Aorta (tissue), 5 donors: ENCODE results near the gene HSDL1. TPM values are rescaled to one million over a fixed set of nuclear protein-coding genes. Genes with fewer than 3 reads are reported as not detected.

Experiments used
- ATAC-seq: fragments of 200-7000 bp; cut with Tn5 transposase; one replicate; pipeline ENCODE4 v1.9.1; 2022; ENCODE audit warnings: moderate library complexity; ENCODE audit not compliant: low FRiP score
- DNase-seq, 2 donors: peaks; one replicate each; pipeline ENCODE4 v3.0.0-alpha.2; 2020
- H3K27ac ChIP-seq, 2 donors: one replicate each; pipeline ENCODE4 v1.5.1; 2013; ENCODE audit warnings: low read length in 2 of 2, mild to moderate bottlenecking in 2 of 2, moderate library complexity in 2 of 2, control low read depth in 1 of 2, inconsistent platforms in 1 of 2, low read depth in 1 of 2
- H3K27me3 ChIP-seq, 2 donors: one replicate each; pipeline ENCODE4 v1.6.1; 2013; ENCODE audit warnings: control low read depth in 1 of 2, low read length in 1 of 2, mild to moderate bottlenecking in 1 of 2, moderate library complexity in 1 of 2; ENCODE audit not compliant: insufficient read depth in 2 of 2, control insufficient read depth in 1 of 2
- H3K36me3 ChIP-seq, 2 donors: one replicate each; pipeline ENCODE4 v1.6.1; 2013; ENCODE audit warnings: control low read depth in 1 of 2, low read length in 1 of 2, mild to moderate bottlenecking in 1 of 2; ENCODE audit not compliant: insufficient read depth in 2 of 2, control insufficient read depth in 1 of 2
- H3K4me1 ChIP-seq, 2 donors: one replicate each; pipeline ENCODE4 v1.6.1; 2013; ENCODE audit warnings: low read length in 2 of 2, control low read depth in 1 of 2, mild to moderate bottlenecking in 1 of 2, moderate library complexity in 1 of 2; ENCODE audit not compliant: insufficient read depth in 2 of 2, control insufficient read depth in 1 of 2
- H3K4me3 ChIP-seq, 2 donors: one replicate each; pipeline ENCODE4 v1.5.1; 2013; ENCODE audit warnings: low read length in 2 of 2, control low read depth in 1 of 2, mild to moderate bottlenecking in 1 of 2
- H3K9me3 ChIP-seq: one replicate; pipeline ENCODE4 v1.6.1; 2013; ENCODE audit warnings: mild to moderate bottlenecking, low read length; ENCODE audit not compliant: control insufficient read depth
- WGBS, 2 donors: extraction: QIAGEN DNeasy Blood & Tissue Kit; methylation state at CpG; one replicate each; pipeline ENCODE4 v1.1.7; 2013; 5-methylcytosine and 5-hydroxymethylcytosine counted together
- intact Hi-C, 2 donors: fragments of 100-400 bp; cut with DNase I; formaldehyde crosslinking; loops; one replicate each; pipeline versions ENCODE4 v1.14.2 to v1.15.0; 2022
- polyA plus RNA-seq, 2 donors: library from polyadenylated mRNA; stranded (reverse); fragments of 200-250 nt; gene quantifications; one replicate each; pipeline ENCODE4 v1.2.3, GENCODE V29; 2013
- total RNA-seq, 2 donors: library from RNA; stranded (reverse); fragmentation: NEBNext Ultra II Directional; extraction: Animal tissue kit (Norgen Biotek cat#: 25700); gene quantifications; one replicate each; pipeline ENCODE4 v1.2.1, GENCODE V29; 2021
- donor health status: healthy with polysubstance abuse.
- donor health status: Bipolar disorder and iron deficiency.
- donor health status: DM: no; HTN: no; CAD: no.
- donor health status: DM: no; HTN: no; CAD: no.
- donor health status: DM: yes; HTN: yes; CAD: no.

The HSDL1 gene
- total and polyA plus RNA-seq, 4 donors: 11.4 to 20.5 (median 16.8) TPM

GRCh38 chr16:84153660-84154214, 8.8 kb upstream of the HSDL1 start:
- no peak for DNase-seq
- H3K4me1 ChIP-seq: no peaks in the 10 kb centered on the region
- no peaks in the 10 kb centered on the region for H3K27me3 ChIP-seq
- no peak overlapping the region for H3K4me3 ChIP-seq
- H3K9me3 ChIP-seq: no peaks in the 10 kb centered on the region
- WGBS, 2 donors: 57 to 58% methylated on average over 8 of the region's 8 CpGs
- intact Hi-C loops: no loop called here
- ATAC-seq: no peak
- no peak overlapping the region for H3K27ac ChIP-seq
- H3K36me3 ChIP-seq: no peaks in the 10 kb centered on the region

GRCh38 chr16:84150926-84151325, 5.9 kb upstream of the HSDL1 start:
- no peak overlapping the region for H3K27ac ChIP-seq
- intact Hi-C loops: no loop called here
- no peak for ATAC-seq

GRCh38 chr16:84144209-84144858, 643 bp downstream of the HSDL1 start:
- peak; percentile 57 to 77 for DNase-seq

More at GRCh38 chr16:84150926-84151325, 5.9 kb upstream of the HSDL1 start:
- no peak for DNase-seq
- no peaks in the 10 kb centered on the region for H3K27me3 ChIP-seq
- H3K4me3 ChIP-seq: no peak overlapping the region
- no peaks in the 10 kb centered on the region for H3K36me3 ChIP-seq
- WGBS, 2 donors: 71 to 72% methylated on average over 3 of the region's 3 CpGs
- H3K9me3 ChIP-seq: no peaks in the 10 kb centered on the region
- H3K4me1 ChIP-seq: no peaks in the 10 kb centered on the region

GRCh38 chr16:84143784-84144199, 1.2 kb downstream of the HSDL1 start:
- no peaks in the 10 kb centered on the region for H3K27me3 ChIP-seq
- no peak overlapping the region for H3K27ac ChIP-seq
- intact Hi-C loops: no loop called here
- DNase-seq: no peak
- H3K9me3 ChIP-seq: no peaks in the 10 kb centered on the region
- H3K4me1 ChIP-seq: no peaks in the 10 kb centered on the region
- H3K36me3 ChIP-seq: no peaks in the 10 kb centered on the region
- peak overlapping the region in 1 of 2 donors; percentile 89 for H3K4me3 ChIP-seq
- ATAC-seq: no peak
- 30 to 36% methylated on average over 10 to 13 of the region's 13 CpGs for WGBS, 2 donors

More at GRCh38 chr16:84144209-84144858, 643 bp downstream of the HSDL1 start:
- ATAC-seq: peak; percentile 45
- Histone ChIP-seq H3K27me3 (no peaks in the 10 kb centered on the region), H3K4me1 (no peaks in the 10 kb centered on the region), H3K27ac (no peak overlapping the region), H3K36me3 (no peaks in the 10 kb centered on the region), H3K9me3 (no peaks in the 10 kb centered on the region), H3K4me3 (peak overlapping the region; percentile 67 to 89)
- intact Hi-C loops: no loop called here
- WGBS, 2 donors: 1% methylated on average over 29 to 39 of the region's 39 CpGs

- no peak for ATAC-seq
Measured at GRCh38 chr16:84143081-84143480, 1.9 kb downstream of the HSDL1 start.

GRCh38 chr16:84141143-84141670, 3.8 kb downstream of the HSDL1 start:
- intact Hi-C loops: no loop called here
- 80 to 86% methylated on average over 13 of the region's 13 CpGs for WGBS, 2 donors

More at GRCh38 chr16:84143081-84143480, 1.9 kb downstream of the HSDL1 start:
- DNase-seq: no peak
- Histone ChIP-seq H3K27ac (no peak overlapping the region), H3K4me1 (no peaks in the 10 kb centered on the region), H3K9me3 (no peaks in the 10 kb centered on the region), H3K27me3 (no peaks in the 10 kb centered on the region), H3K4me3 (no peak overlapping the region), H3K36me3 (no peaks in the 10 kb centered on the region)
- 94 to 100% methylated on average over 1 of the region's 1 CpG for WGBS, 2 donors
- intact Hi-C loops: no loop called here

GRCh38 chr16:84139628-84140258, 5.2 kb downstream of the HSDL1 start:
- no peak overlapping the region for H3K27ac ChIP-seq
- H3K9me3 ChIP-seq: no peaks in the 10 kb centered on the region
- intact Hi-C loops: no loop called here
- H3K4me3 ChIP-seq: no peak overlapping the region
- DNase-seq (no peak), ATAC-seq (no peak)
- no peaks in the 10 kb centered on the region for H3K27me3 ChIP-seq
- H3K4me1 ChIP-seq: no peaks in the 10 kb centered on the region
- no peaks in the 10 kb centered on the region for H3K36me3 ChIP-seq
- WGBS, 2 donors: 77 to 78% methylated on average over 6 of the region's 6 CpGs

More at GRCh38 chr16:84141143-84141670, 3.8 kb downstream of the HSDL1 start:
- ATAC-seq: no peak
- no peaks in the 10 kb centered on the region for H3K27me3 ChIP-seq
- H3K27ac ChIP-seq: no peak overlapping the region
- no peaks in the 10 kb centered on the region for H3K4me1 ChIP-seq
- no peaks in the 10 kb centered on the region for H3K36me3 ChIP-seq
- H3K9me3 ChIP-seq: no peaks in the 10 kb centered on the region
- H3K4me3 ChIP-seq: no peak overlapping the region
- no peak for DNase-seq

- no peak overlapping the region for H3K27ac ChIP-seq
Measured at GRCh38 chr16:84138824-84139627, 6.0 kb downstream of the HSDL1 start.

More at GRCh38 chr16:84138824-84139627, 6.0 kb downstream of the HSDL1 start:
- DNase-seq: no peak
- H3K9me3 ChIP-seq: no peaks in the 10 kb centered on the region
- ATAC-seq: peak; percentile 24
- no peaks in the 10 kb centered on the region for H3K27me3 ChIP-seq
- WGBS, 2 donors: 76 to 77% methylated on average over 14 of the region's 14 CpGs
- intact Hi-C loops: no loop called here
- no peak overlapping the region for H3K4me3 ChIP-seq
- H3K4me1 ChIP-seq: no peaks in the 10 kb centered on the region
- no peaks in the 10 kb centered on the region for H3K36me3 ChIP-seq
